ENCODE measurements around the gene COL20A1.

Gene COL20A1

GRCh38 chr20:63368151-63368550, 75.2 kb downstream of the COL20A1 start:
- DNase-seq = no peak
- Mint-ChIP-seq H3K4me1 (no peaks in the 10 kb centered on the region), H3K4me3 (no peak overlapping the region), H3K9me3 (no peaks in the 10 kb centered on the region), H3K36me3 (no peaks in the 10 kb centered on the region), H3K27me3 (peaks cover 19% of the 10 kb centered on the region), H3K27ac (no peak overlapping the region)
- CTCF ChIA-PET = no interaction called here

DNA sequence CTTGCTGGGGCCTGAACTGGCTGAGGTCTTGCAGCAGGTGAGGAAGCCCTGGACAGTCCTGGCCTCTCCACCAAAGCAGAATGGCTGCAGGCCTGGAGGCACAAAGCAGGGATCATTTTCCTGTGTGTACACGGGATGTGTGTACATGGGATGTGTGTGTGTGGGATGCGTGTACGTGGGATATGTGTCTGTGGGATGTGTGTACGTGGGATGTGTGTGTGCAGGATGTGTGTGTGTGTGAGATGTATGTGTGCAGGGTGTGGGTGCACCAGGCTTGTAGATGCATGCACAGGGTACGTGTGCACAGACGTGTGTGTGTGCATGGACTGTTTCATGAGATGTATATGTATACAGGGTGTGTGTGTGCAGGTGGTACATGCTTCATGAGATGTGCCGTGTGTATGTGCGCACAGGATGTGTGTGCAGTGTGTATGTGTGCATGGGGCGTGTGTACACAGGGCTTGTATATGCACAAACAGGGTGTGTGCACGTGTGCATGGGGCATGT, 76.1 kb downstream of the COL20A1 start:
- no peak for DNase-seq
- no peaks in the 10 kb centered on the region for H3K9me3 Mint-ChIP-seq
- H3K36me3 Mint-ChIP-seq = no peaks in the 10 kb centered on the region
- no peaks in the 10 kb centered on the region for H3K4me1 Mint-ChIP-seq
- no peak overlapping the region for H3K27ac Mint-ChIP-seq
- no peak overlapping the region for H3K4me3 Mint-ChIP-seq
- CTCF ChIA-PET = no interaction called here
- H3K27me3 Mint-ChIP-seq = peaks cover 16% of the 10 kb centered on the region

DNA sequence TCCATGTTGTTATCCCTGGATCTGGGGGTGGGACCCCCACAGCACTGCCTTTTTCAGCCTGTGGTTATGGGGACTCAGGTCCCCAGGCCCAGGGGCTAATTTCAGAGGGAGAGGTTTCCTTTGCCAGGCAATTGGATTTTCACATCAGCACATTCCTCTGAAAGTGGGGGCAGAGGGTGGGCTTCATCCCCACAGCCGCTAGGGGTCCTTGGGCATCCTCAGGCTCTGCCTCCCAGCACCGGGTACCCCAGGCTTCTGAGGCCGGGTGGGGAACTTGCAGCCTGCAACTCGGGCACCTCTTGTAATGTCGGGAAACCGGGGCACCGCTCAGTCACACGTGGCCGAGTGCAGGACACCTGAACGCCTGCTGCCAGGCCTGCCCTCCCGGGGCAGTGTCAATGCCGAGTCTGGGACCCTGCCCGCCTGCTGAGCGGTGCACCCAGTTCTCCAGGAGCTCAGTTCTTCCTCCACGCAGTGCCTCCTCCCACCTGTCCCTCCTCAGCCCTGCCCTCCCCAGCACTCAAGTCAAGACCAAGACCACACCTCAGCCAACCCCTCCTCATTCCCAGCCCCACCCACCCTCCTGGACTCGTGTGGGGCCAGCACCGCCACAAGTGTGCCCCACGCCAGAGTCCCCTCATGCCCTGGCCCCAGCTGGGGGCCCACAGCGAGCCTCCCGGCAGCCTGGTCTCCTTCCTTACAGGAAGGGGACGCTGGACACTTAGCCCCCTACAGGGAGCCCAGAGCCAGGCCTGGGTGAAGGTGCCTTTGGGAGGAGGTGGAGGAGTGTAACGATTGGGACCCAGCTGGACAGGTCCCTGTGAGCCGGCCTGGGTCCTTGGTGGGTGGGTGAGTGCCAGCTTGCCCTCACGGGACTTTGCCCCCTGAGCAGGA, 77.0 kb downstream of the COL20A1 start:
- Mint-ChIP-seq H3K9me3 (no peaks in the 10 kb centered on the region), H3K27me3 (peaks cover 13% of the 10 kb centered on the region), H3K36me3 (no peaks in the 10 kb centered on the region), H3K4me3 (no peak overlapping the region), H3K27ac (no peak overlapping the region), H3K4me1 (no peaks in the 10 kb centered on the region)
- CTCF ChIA-PET = no interaction called here
- no peak for DNase-seq

- H3K4me1 Mint-ChIP-seq = no peaks in the 10 kb centered on the region
- no peaks in the 10 kb centered on the region for H3K9me3 Mint-ChIP-seq
- no peak overlapping the region for H3K4me3 Mint-ChIP-seq
- DNase-seq = no peak
- peaks cover 10% of the 10 kb centered on the region for H3K27me3 Mint-ChIP-seq
- H3K36me3 Mint-ChIP-seq = no peaks in the 10 kb centered on the region
- no peak overlapping the region for H3K27ac Mint-ChIP-seq
- CTCF ChIA-PET = no interaction called here
Observed at GRCh38 chr20:63370618-63371187, 77.7 kb downstream of the COL20A1 start.

- Mint-ChIP-seq H3K27ac (no peak overlapping the region), H3K9me3 (no peaks in the 10 kb centered on the region), H3K4me1 (no peaks in the 10 kb centered on the region), H3K4me3 (no peak overlapping the region), H3K36me3 (no peaks in the 10 kb centered on the region), H3K27me3 (peaks cover 12% of the 10 kb centered on the region)
- DNase-seq = no peak
- CTCF ChIA-PET = no interaction called here
Observed at GRCh38 chr20:63371291-63371865, 78.4 kb downstream of the COL20A1 start.

DNA sequence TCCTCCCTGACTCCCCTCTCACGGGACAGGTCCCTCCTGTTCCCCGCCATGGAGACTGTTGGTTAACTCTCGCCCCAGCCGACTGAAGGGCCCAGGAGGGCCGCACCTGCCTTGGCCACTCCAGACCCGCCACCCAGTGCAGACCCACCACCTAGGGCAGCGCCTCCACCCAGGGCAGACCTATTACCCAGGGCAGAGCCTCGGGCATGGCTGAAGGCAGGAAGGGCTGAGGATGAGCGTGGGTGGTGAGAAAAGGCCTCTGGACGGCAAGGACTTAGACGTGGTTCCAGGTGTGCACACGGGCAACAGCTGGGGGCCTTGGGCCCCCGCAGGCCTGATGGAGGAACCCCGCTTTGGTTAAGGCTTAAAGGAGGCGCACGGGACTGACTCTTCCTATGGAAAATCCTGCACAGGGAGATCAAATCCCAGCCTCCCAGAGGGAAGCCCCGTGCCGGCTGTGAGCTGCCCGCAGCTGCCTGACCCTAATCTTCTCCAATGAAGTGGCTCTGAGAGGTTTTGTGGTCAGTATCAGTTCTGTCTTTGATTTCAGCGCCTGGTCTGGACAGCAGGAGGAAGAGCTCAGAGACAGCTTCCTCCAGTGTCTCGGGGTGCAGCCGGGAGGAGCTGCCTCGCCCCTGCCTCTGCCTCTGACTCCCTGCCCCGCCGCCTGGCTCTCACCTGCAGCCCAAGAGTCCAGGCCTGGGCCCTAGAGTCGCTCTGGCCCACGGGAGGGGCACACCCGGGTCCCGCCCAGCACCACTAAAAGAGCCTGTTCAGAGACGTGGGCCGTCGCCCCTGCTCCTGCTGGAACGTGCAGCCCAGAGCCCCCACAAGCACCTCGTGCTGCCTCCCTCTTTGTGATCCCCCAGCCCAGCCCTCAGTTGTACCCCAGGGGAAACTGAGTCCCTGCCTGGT, 80.2 kb downstream of the COL20A1 start:
- Mint-ChIP-seq H3K4me1 (no peaks in the 10 kb centered on the region), H3K9me3 (no peaks in the 10 kb centered on the region), H3K36me3 (no peaks in the 10 kb centered on the region), H3K27ac (no peak overlapping the region), H3K4me3 (no peak overlapping the region), H3K27me3 (peaks cover 28% of the 10 kb centered on the region)
- CTCF ChIA-PET = no interaction called here
- DNase-seq = no peak

GRCh38 chr20:63373996-63374395, 81.0 kb downstream of the COL20A1 start:
- H3K9me3 Mint-ChIP-seq = no peaks in the 10 kb centered on the region
- no peaks in the 10 kb centered on the region for H3K36me3 Mint-ChIP-seq
- CTCF ChIA-PET = no interaction called here
- DNase-seq = no peak
- peaks cover 35% of the 10 kb centered on the region for H3K27me3 Mint-ChIP-seq
- no peak overlapping the region for H3K27ac Mint-ChIP-seq
- H3K4me3 Mint-ChIP-seq = no peak overlapping the region
- H3K4me1 Mint-ChIP-seq = no peaks in the 10 kb centered on the region

DNA sequence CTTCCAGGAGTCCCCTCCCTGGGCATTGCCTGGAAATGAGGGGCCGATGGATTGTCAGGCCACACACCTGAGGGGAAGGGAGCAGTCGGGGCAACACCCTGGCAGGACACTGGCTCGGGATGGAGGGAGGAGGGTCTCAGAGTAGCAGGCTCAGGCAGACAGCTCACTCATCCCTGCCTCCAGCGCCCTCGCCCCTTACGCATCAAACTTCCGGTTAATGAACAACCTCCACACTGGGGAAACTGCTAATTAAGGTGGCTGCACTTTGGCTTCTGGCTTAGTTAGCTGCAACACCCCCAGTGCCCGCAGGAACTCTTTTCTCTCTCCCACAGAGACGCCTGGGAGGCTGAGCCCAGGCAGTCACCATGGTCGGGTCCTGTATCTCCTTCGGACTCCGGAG, 81.5 kb downstream of the COL20A1 start:
- Mint-ChIP-seq H3K4me1 (no peaks in the 10 kb centered on the region), H3K4me3 (no peak overlapping the region), H3K27ac (no peak overlapping the region), H3K36me3 (no peaks in the 10 kb centered on the region), H3K9me3 (no peaks in the 10 kb centered on the region), H3K27me3 (peaks cover 40% of the 10 kb centered on the region)
- CTCF ChIA-PET = no interaction called here
- no peak for DNase-seq

GRCh38 chr20:63375438-63375837, 82.5 kb downstream of the COL20A1 start:
- Mint-ChIP-seq H3K9me3 (no peaks in the 10 kb centered on the region), H3K4me3 (no peak overlapping the region), H3K27me3 (peaks cover 41% of the 10 kb centered on the region), H3K27ac (no peak overlapping the region), H3K36me3 (no peaks in the 10 kb centered on the region), H3K4me1 (no peaks in the 10 kb centered on the region)
- CTCF ChIA-PET = no interaction called here
- DNase-seq = no peak

- no peaks in the 10 kb centered on the region for H3K36me3 Mint-ChIP-seq
- H3K4me3 Mint-ChIP-seq = no peak overlapping the region
- no peak overlapping the region for H3K27ac Mint-ChIP-seq
- CTCF ChIA-PET = interaction anchor here (1.3 to 2.7 kb wide), 2 partner anchors 66 to 154 kb away, joined by 8 to 11 read pairs; no protein-coding TSS in a partner anchor
- H3K4me1 Mint-ChIP-seq = no peaks in the 10 kb centered on the region
- H3K27me3 Mint-ChIP-seq = peaks cover 41% of the 10 kb centered on the region
- no peak for DNase-seq
- H3K9me3 Mint-ChIP-seq = no peaks in the 10 kb centered on the region
Observed at GRCh38 chr20:63376283-63377250, 83.6 kb downstream of the COL20A1 start.

DNA sequence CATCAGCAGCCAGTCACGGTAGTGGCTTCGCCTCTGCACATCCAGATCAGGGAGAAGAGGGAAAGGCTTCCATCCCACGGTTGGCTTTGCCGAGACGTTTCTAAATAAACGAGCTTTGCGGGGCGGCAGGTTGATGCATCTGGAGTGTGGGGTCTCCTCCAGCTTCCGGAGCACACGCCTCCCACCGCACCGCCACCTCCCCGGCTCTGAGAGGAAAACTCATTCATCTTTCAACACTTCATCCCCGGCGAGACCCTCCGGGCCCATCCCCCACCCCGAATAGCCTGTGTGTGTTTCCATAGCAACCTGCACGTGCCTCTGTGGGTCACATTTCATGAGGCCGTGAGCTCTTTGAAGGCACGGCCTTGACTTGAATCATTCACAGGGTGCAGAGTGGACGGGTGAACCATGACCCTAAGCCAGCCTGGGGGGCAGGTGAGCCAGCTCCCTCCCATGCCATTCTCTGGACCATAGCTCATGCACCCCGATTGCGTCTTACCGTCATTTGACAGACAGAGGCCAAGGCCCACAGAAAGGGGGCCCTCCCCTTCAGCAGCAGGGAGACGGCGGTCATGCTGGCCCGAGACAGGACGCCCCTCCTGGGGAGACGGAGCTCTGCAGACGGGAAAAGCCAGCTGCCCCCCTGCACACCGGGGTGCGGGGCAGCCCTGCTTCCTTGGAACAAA, 84.4 kb downstream of the COL20A1 start:
- Mint-ChIP-seq H3K36me3 (no peaks in the 10 kb centered on the region), H3K27ac (no peak overlapping the region), H3K4me1 (no peaks in the 10 kb centered on the region), H3K4me3 (no peak overlapping the region), H3K9me3 (no peaks in the 10 kb centered on the region), H3K27me3 (peaks cover 41% of the 10 kb centered on the region)
- CTCF ChIA-PET = interaction anchor here (1.3 to 2.7 kb wide), 3 partner anchors 67 to 154 kb away, joined by 4 to 11 read pairs (median 8); no protein-coding TSS in a partner anchor
- DNase-seq = no peak

- no peak for DNase-seq
- Mint-ChIP-seq H3K27me3 (peaks cover 41% of the 10 kb centered on the region), H3K4me1 (no peaks in the 10 kb centered on the region), H3K9me3 (no peaks in the 10 kb centered on the region), H3K36me3 (no peaks in the 10 kb centered on the region), H3K27ac (no peak overlapping the region), H3K4me3 (no peak overlapping the region)
- CTCF ChIA-PET = interaction anchor here (1.3 to 2.7 kb wide), 3 partner anchors 68 to 155 kb away, joined by 4 to 11 read pairs (median 8); no protein-coding TSS in a partner anchor
Observed at GRCh38 chr20:63377951-63378381, 85.0 kb downstream of the COL20A1 start.
